ENCODE results near the gene ZNF530. TPM values are rescaled to one million over a fixed set of nuclear protein-coding genes. Genes with fewer than 3 reads are reported as not detected.

ZNF530 gene
- total RNA-seq, 1 experiment from 2014 or later = 3.8 TPM

DNA sequence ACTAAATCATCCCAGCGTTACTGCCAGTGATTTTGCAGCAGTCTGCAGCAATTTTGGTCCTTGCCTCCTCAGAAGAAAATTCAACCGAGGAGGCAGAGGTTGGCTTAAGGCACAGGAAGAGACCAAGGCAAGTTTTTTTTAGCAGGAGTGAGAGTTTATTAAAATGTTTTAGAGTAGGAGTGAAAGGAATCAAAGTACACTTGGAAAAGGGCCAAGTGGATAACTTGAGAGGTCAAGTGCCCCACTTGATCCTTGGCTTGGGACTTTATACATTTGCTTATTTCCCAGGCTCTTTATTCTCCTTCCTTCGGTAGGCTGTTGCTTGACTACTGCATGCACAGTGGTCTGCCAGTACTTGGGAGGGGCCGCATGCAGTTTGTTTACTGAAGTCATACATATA is 11.4 kb downstream of the ZNF530 start:
- Histone ChIP-seq H3K4me2 (ENCODE audit: low read length) (no peak overlapping the region), H3K27me3 (ENCODE audit: insufficient read depth, low read length) (no peaks in the 10 kb centered on the region), H3K9ac (ENCODE audit: low read length) (no peak overlapping the region), H3K9me2 (ENCODE audit: insufficient read depth) (no peaks in the 10 kb centered on the region), H3K4me1 (ENCODE audit: control insufficient read depth in 1 of 2, insufficient read depth in 2 of 2, low read length in 2 of 2) (peaks cover 3 to 12% of the 10 kb centered on the region in 2 experiments; a peak in 3 of 4 replicates), H2AFZ (ENCODE audit: low read depth, low read length, poor library complexity, severe bottlenecking) (no peak overlapping the region), H3K4me3 (replicated peaks in 1 of 2; ENCODE audit: low read depth in 1 of 2, low read length in 2 of 2) (no peak overlapping the region), H3K36me3 (ENCODE audit: control insufficient read depth in 1 of 2, insufficient read depth in 2 of 2, low read length in 2 of 2) (peaks cover 1 to 14% of the 10 kb centered on the region in 2 experiments; a peak in 2 of 4 replicates), H4K20me1 (ENCODE audit: insufficient read depth) (no peaks in the 10 kb centered on the region), H3K27ac (ENCODE audit: low read depth, low read length) (no peak overlapping the region), H3K79me2 (ENCODE audit: insufficient read depth, low read length) (peaks cover 8% of the 10 kb centered on the region; the same call in 1 of the 2 replicates), H3K9me3 (ENCODE audit: control insufficient read depth in 1 of 2, insufficient read depth in 1 of 2, low read depth in 1 of 2, low read length in 2 of 2) (peaks cover 25 to 37% of the 10 kb centered on the region in 2 experiments; a peak in 3 of 4 replicates)
- no peak for ATAC-seq
- TF ChIP-seq, protein P1, sequence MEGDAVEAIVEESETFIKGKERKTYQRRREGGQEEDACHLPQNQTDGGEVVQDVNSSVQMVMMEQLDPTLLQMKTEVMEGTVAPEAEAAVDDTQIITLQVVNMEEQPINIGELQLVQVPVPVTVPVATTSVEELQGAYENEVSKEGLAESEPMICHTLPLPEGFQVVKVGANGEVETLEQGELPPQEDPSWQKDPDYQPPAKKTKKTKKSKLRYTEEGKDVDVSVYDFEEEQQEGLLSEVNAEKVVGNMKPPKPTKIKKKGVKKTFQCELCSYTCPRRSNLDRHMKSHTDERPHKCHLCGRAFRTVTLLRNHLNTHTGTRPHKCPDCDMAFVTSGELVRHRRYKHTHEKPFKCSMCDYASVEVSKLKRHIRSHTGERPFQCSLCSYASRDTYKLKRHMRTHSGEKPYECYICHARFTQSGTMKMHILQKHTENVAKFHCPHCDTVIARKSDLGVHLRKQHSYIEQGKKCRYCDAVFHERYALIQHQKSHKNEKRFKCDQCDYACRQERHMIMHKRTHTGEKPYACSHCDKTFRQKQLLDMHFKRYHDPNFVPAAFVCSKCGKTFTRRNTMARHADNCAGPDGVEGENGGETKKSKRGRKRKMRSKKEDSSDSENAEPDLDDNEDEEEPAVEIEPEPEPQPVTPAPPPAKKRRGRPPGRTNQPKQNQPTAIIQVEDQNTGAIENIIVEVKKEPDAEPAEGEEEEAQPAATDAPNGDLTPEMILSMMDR (IDR thresholded peaks at IDR 0.05 in 2 of 3, conservative IDR thresholded peaks at IDR 0.05 in 1 of 3; ENCODE audit: borderline replicate concordance in 1 of 3, insufficient read depth in 1 of 3, low read depth in 2 of 3, low read length in 2 of 3) = no peak
- no peak for TF ChIP-seq EZH2 (IDR thresholded peaks at IDR 0.05)
- TF ChIP-seq SRF (IDR thresholded peaks at IDR 0.05; ENCODE audit: low read depth) = no peak
- TF ChIP-seq SIN3A (IDR thresholded peaks at IDR 0.05; ENCODE audit: low read depth) = no peak
- no peak for TF ChIP-seq ZFX (IDR thresholded peaks at IDR 0.05)
- TF ChIP-seq POLR2A (IDR thresholded peaks at IDR 0.05; ENCODE audit: borderline replicate concordance, extremely low read depth, insufficient read depth, insufficient read length) = no peak
- TF ChIP-seq, protein P2, sequence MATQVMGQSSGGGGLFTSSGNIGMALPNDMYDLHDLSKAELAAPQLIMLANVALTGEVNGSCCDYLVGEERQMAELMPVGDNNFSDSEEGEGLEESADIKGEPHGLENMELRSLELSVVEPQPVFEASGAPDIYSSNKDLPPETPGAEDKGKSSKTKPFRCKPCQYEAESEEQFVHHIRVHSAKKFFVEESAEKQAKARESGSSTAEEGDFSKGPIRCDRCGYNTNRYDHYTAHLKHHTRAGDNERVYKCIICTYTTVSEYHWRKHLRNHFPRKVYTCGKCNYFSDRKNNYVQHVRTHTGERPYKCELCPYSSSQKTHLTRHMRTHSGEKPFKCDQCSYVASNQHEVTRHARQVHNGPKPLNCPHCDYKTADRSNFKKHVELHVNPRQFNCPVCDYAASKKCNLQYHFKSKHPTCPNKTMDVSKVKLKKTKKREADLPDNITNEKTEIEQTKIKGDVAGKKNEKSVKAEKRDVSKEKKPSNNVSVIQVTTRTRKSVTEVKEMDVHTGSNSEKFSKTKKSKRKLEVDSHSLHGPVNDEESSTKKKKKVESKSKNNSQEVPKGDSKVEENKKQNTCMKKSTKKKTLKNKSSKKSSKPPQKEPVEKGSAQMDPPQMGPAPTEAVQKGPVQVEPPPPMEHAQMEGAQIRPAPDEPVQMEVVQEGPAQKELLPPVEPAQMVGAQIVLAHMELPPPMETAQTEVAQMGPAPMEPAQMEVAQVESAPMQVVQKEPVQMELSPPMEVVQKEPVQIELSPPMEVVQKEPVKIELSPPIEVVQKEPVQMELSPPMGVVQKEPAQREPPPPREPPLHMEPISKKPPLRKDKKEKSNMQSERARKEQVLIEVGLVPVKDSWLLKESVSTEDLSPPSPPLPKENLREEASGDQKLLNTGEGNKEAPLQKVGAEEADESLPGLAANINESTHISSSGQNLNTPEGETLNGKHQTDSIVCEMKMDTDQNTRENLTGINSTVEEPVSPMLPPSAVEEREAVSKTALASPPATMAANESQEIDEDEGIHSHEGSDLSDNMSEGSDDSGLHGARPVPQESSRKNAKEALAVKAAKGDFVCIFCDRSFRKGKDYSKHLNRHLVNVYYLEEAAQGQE (IDR thresholded peaks at IDR 0.05; ENCODE audit: low read depth) = no peak
- no peak for TF ChIP-seq FOSL1 (IDR thresholded peaks at IDR 0.05; ENCODE audit: low read depth)
- TF ChIP-seq, protein P3, sequence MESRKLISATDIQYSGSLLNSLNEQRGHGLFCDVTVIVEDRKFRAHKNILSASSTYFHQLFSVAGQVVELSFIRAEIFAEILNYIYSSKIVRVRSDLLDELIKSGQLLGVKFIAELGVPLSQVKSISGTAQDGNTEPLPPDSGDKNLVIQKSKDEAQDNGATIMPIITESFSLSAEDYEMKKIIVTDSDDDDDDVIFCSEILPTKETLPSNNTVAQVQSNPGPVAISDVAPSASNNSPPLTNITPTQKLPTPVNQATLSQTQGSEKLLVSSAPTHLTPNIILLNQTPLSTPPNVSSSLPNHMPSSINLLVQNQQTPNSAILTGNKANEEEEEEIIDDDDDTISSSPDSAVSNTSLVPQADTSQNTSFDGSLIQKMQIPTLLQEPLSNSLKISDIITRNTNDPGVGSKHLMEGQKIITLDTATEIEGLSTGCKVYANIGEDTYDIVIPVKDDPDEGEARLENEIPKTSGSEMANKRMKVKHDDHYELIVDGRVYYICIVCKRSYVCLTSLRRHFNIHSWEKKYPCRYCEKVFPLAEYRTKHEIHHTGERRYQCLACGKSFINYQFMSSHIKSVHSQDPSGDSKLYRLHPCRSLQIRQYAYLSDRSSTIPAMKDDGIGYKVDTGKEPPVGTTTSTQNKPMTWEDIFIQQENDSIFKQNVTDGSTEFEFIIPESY (IDR thresholded peaks at IDR 0.05; ENCODE audit: extremely low read depth, insufficient replicate concordance, low read length) = no peak
- TF ChIP-seq CEBPB (IDR thresholded peaks at IDR 0.05; ENCODE audit: low read depth) = no peak
- no peak for TF ChIP-seq ZNF274 (IDR thresholded peaks at IDR 0.05; ENCODE audit: low read depth, low read length)
- no peak for TF ChIP-seq CBX3 (IDR thresholded peaks at IDR 0.05; ENCODE audit: low read depth)
- no peak for TF ChIP-seq RAD21 (IDR thresholded peaks at IDR 0.05; ENCODE audit: low read depth)
- TF ChIP-seq, protein P4, sequence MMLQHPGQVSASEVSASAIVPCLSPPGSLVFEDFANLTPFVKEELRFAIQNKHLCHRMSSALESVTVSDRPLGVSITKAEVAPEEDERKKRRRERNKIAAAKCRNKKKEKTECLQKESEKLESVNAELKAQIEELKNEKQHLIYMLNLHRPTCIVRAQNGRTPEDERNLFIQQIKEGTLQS (IDR thresholded peaks at IDR 0.05) = no peak
- TF ChIP-seq, protein P5, sequence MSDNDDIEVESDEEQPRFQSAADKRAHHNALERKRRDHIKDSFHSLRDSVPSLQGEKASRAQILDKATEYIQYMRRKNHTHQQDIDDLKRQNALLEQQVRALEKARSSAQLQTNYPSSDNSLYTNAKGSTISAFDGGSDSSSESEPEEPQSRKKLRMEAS (IDR thresholded peaks at IDR 0.05) = no peak
- TF ChIP-seq EZH2phosphoT487 (IDR thresholded peaks at IDR 0.05; ENCODE audit: borderline replicate concordance) = no peak
- RAD21 ChIA-PET (ENCODE audit: low non-redundant PET in 1 of 2, low total read pairs in 2 of 2, uncharacterized antibody in 2 of 2, unreplicated experiment in 2 of 2) = no interaction called here
- no TSS peak for BruUV-seq (replicated peaks)
- CTCF ChIA-PET = no interaction called here
- DNase-seq (ENCODE audit: low read depth, low spot score) = no peak
- POLR2A ChIA-PET = no interaction called here
- intact Hi-C loops (cut with micrococcal nuclease) = no loop called here

Data from HCT116 (cell line).